Transverse colon (tissue), 4 donors: Measurements from ENCODE around the gene ZBTB4. TPM values are rescaled to one million over a fixed set of nuclear protein-coding genes. Genes with fewer than 3 reads are reported as not detected.

ENCODE experiments used
- DNase-seq: peaks from one replicate; pipeline ENCODE4 v3.0.0-alpha.2; 2019
- H3K27ac ChIP-seq, 4 donors: fragments of 200-600 bp; sonication (generic); 2 replicates each; pipeline ENCODE4 v1.5.1; 2016 to 2018; ENCODE audit warnings: inconsistent platforms in 4 of 4
- H3K27me3 ChIP-seq: fragments of 200-600 bp; sonication (generic); 2 replicates; pipeline ENCODE4 v1.5.1; 2017; ENCODE audit warnings: inconsistent platforms
- H3K36me3 ChIP-seq, 4 donors: fragments of 200-600 bp; sonication (generic); 2 replicates each; pipeline ENCODE4 v1.5.1; 2017 to 2019; ENCODE audit warnings: inconsistent platforms in 4 of 4
- H3K4me1 ChIP-seq, 4 donors: fragments of 200-600 bp; sonication (generic); 2 replicates each; pipeline ENCODE4 v1.5.1; 2017 to 2020; ENCODE audit warnings: inconsistent platforms in 4 of 4
- H3K4me3 ChIP-seq, 4 donors: fragments of 200-600 bp; sonication (generic); 1 replicate in 1 of 4; 2 replicates in 3 of 4; pipeline versions ENCODE4 v1.5.1 to v1.6.1; 2017 to 2019; ENCODE audit warnings: inconsistent platforms in 4 of 4
- H3K9me3 ChIP-seq, 2 donors: fragments of 200-600 bp; sonication (generic); 2 replicates each; pipeline ENCODE4 v1.5.1; 2017 to 2019; ENCODE audit warnings: inconsistent platforms in 2 of 2
- EP300 ChIP-seq: sonication (generic); formaldehyde crosslinking; IDR thresholded peaks from one replicate; pipeline ENCODE4 v1.6.1; 2017; ENCODE audit warnings: antibody characterized with exemption, low read depth
- POLR2A ChIP-seq: fragments of 450-650 bp; IDR thresholded peaks from one replicate; pipeline ENCODE4 v1.6.1; 2016; ENCODE audit warnings: antibody characterized with exemption, mild to moderate bottlenecking, moderate library complexity
- POLR2AphosphoS5 ChIP-seq, 3 donors: sonication (generic); formaldehyde crosslinking; IDR thresholded peaks; one replicate each; pipeline ENCODE4 v1.6.1; 2016; ENCODE audit warnings: antibody characterized with exemption in 3 of 3
- WGBS, 2 donors: methylation state at CpG; one replicate each; pipeline ENCODE4 v1.1.5; 2018; ENCODE audit warnings: low coverage in 1 of 2; 5-methylcytosine and 5-hydroxymethylcytosine counted together
- in situ Hi-C, 4 donors: fragments of 200-750 bp; cut with MboI; loops; one replicate each; pipeline versions ENCODE4 v1.15.0 to v1.15.1; 2017; ENCODE audit warnings: low sequenced_read_pairs in 3 of 4, low pct_ligation_motif_present in 1 of 4, low pct_unique_long_range_greater_than_20kb in 1 of 4
- intact Hi-C: fragments of 100-400 bp; cut with DNase I; formaldehyde crosslinking; loops from one replicate; pipeline ENCODE4 v1.15.1; 2023; ENCODE audit warnings: low total_unique reads
- total RNA-seq, 4 donors: library from RNA; depleted of rRNA; stranded (reverse); fragments of >200 nt; gene quantifications; one replicate each; pipeline ENCODE4 v1.1.0, GENCODE V29; 2016
- TF ChIP-seq, protein P1 (sequence below), 5 experiments: fragments of 200-600 bp in 3 of 5; fragments of 450-650 bp in 2 of 5; sonication (generic) in 3 of 5; IDR thresholded peaks; 1 replicate in 2 of 5; 2 replicates in 3 of 5; pipeline ENCODE4 v1.5.1; 2016 to 2017; ENCODE audit warnings: antibody characterized with exemption in 5 of 5, inconsistent platforms in 3 of 5, mild to moderate bottlenecking in 2 of 5, moderate library complexity in 1 of 5

The ZBTB4 gene
- total RNA-seq, 4 donors from 2014 or later, result 18.3 to 48.6 (median 23.2) TPM

DNA sequence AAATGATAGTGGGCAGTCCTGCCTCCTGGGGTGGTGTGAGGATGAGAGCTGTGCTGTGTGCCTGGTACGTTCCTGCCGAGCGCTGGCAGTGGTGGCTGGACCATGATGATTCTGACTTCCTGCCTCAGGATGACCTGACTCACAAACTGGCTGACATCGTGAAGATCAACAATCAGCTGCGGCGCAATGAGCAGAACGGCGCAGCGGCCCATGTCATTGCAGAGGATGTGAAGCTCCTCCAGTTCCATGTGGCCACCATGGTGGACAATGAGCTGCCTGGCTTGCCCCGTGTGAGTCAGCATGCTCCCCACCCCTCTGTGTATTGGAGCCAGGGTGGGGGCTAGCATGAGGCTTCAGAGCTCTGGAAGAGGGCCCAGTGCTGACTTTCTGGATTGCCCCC is 17.8 kb upstream of the ZBTB4 start:
- intact Hi-C loops (no loop called here), in situ Hi-C loops (no loop called here)
- no peak overlapping the region for H3K27ac ChIP-seq
- peaks cover 0 to 60% (median 31%) of the 10 kb centered on the region in 4 donors for H3K36me3 ChIP-seq
- H3K4me1 ChIP-seq, result peaks cover 0 to 14% (median under 1%) of the 10 kb centered on the region in 4 donors
- no peak for DNase-seq
- TF ChIP-seq POLR2A (no peak), EP300 (no peak), POLR2AphosphoS5 (IDR thresholded peaks at IDR 0.05) (no peak)
- TF ChIP-seq, protein P1, sequence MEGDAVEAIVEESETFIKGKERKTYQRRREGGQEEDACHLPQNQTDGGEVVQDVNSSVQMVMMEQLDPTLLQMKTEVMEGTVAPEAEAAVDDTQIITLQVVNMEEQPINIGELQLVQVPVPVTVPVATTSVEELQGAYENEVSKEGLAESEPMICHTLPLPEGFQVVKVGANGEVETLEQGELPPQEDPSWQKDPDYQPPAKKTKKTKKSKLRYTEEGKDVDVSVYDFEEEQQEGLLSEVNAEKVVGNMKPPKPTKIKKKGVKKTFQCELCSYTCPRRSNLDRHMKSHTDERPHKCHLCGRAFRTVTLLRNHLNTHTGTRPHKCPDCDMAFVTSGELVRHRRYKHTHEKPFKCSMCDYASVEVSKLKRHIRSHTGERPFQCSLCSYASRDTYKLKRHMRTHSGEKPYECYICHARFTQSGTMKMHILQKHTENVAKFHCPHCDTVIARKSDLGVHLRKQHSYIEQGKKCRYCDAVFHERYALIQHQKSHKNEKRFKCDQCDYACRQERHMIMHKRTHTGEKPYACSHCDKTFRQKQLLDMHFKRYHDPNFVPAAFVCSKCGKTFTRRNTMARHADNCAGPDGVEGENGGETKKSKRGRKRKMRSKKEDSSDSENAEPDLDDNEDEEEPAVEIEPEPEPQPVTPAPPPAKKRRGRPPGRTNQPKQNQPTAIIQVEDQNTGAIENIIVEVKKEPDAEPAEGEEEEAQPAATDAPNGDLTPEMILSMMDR (IDR thresholded peaks at IDR 0.05), result no peak
- WGBS, 2 donors, result 88% methylated on average over 10 of the region's 10 CpGs; no CpG with 5 or more reads in 1 of the 2 donors
- H3K4me3 ChIP-seq, result no peak overlapping the region
- H3K9me3 ChIP-seq, result no peaks in the 10 kb centered on the region
- no peaks in the 10 kb centered on the region for H3K27me3 ChIP-seq

DNA sequence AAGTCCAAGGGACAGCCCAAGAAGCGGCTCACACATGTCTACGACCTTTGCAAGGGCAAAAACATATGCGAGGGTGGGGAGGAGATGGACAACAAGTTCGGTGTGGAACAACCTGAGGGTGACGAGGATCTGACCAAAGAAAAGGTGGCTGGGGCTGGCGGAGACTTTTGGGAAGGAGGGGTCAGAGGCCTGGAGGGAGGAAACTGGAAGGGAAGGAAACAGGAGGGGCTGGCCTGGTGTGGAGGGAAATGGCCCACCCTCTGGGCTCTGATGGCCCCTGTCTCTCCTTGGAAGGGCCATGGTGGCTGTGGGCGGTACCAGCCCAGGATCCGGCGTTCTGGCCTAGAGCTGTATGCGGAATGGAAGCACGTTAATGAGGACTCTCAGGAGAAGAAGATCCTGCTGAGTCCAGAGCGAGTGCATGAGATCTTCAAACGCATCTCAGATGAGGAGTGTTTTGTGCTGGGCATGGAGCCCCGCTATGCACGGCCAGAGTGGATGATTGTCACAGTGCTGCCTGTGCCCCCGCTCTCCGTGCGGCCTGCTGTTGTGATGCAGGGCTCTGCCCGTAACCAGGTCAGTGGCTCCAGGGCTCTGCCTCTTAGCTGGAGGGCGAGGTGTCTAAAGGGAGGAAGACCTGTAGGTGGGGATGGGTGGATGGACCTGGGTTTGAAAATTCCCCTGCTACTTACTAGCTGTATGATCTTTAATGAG is 17.2 kb upstream of the ZBTB4 start:
- no peak overlapping the region for H3K4me3 ChIP-seq
- peaks cover 0 to 54% (median 28%) of the 10 kb centered on the region in 4 donors for H3K36me3 ChIP-seq
- H3K27ac ChIP-seq, result no peak overlapping the region
- in situ Hi-C loops, result no loop called here
- peaks cover 0 to 20% (median 6%) of the 10 kb centered on the region in 4 donors for H3K4me1 ChIP-seq
- no peaks in the 10 kb centered on the region for H3K27me3 ChIP-seq
- TF ChIP-seq POLR2AphosphoS5 (IDR thresholded peaks at IDR 0.05) (no peak), EP300 (no peak), POLR2A (no peak)
- TF ChIP-seq, protein P1 (IDR thresholded peaks at IDR 0.05), result no peak
- H3K9me3 ChIP-seq, result no peaks in the 10 kb centered on the region
- WGBS, 2 donors, result 92 to 93% methylated on average over 11 to 20 of the region's 20 CpGs
- DNase-seq, result no peak
- intact Hi-C loops, result no loop called here

DNA sequence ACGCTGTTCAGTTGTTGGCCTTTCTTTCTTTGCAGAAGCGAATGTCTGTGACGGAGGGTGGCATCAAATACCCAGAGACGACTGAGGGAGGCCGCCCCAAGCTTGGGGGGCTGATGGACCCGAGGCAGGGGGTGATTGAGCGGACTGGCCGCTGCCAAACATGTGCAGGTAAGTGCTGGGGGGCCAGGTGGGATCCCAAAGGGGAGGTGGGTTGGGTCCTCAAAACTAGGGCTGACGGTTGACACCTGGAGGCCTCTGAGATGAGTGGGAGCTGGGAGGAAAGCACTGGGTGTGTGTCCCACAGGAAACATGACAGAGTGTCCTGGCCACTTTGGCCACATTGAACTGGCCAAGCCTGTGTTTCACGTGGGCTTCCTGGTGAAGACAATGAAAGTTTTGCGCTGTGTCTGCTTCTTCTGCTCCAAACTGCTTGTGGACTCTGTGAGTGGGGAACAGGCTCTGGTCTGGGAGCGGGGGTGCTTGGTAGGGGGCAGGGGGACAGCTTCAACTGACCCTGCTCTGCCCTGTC is 16.5 kb upstream of the ZBTB4 start:
- Histone ChIP-seq H3K9me3 (no peaks in the 10 kb centered on the region), H3K27me3 (no peaks in the 10 kb centered on the region), H3K4me3 (no peak overlapping the region), H3K27ac (no peak overlapping the region), H3K4me1 (peaks cover 0 to 27% (median 12%) of the 10 kb centered on the region in 4 donors), H3K36me3 (peaks cover 0 to 47% (median 24%) of the 10 kb centered on the region in 4 donors)
- TF ChIP-seq POLR2A (no peak), POLR2AphosphoS5 (IDR thresholded peaks at IDR 0.05) (no peak), EP300 (no peak)
- TF ChIP-seq, protein P1 (IDR thresholded peaks at IDR 0.05), result no peak
- intact Hi-C loops, result no loop called here
- 67 to 89% methylated on average over 1 to 10 of the region's 12 CpGs for WGBS, 2 donors
- DNase-seq, result no peak
- in situ Hi-C loops, result no loop called here

DNA sequence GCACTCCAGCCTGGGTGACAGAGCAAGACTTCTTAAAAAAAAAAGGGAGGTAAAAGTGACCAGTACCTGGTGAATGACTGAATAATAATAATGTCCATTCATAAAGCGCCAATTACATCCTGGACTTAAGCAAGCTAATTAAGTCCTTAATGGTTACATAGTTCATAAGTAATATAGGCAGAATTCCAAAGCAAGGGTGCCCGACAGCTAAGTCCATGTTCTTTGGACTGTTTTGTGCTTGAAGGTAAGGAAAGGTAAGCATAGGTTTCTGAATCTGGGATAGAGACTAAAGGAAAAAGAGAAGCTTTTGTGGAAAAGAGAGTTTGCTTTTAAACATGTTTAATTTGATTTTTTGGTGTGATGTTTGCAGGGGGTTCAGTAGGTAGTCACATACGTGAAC is 14.5 kb upstream of the ZBTB4 start:
- TF ChIP-seq, protein P1 (IDR thresholded peaks at IDR 0.05), result no peak
- TF ChIP-seq EP300 (no peak), POLR2A (no peak), POLR2AphosphoS5 (IDR thresholded peaks at IDR 0.05) (no peak)
- Histone ChIP-seq H3K36me3 (peaks cover 0 to 31% (median 14%) of the 10 kb centered on the region in 4 donors), H3K9me3 (no peaks in the 10 kb centered on the region), H3K27me3 (no peaks in the 10 kb centered on the region), H3K4me3 (no peak overlapping the region), H3K4me1 (peaks cover 0 to 47% (median 21%) of the 10 kb centered on the region in 4 donors), H3K27ac (no peak overlapping the region)
- no peak for DNase-seq
- 88 to 97% methylated on average over 3 of the region's 3 CpGs for WGBS, 2 donors
- in situ Hi-C loops (no loop called here), intact Hi-C loops (no loop called here)
